ENCODE results near the gene PHACTR1.
"Not testable (repeated sequence)": the region's sequence is repeated elsewhere in the genome, so short reads cannot be mapped to it uniquely, and the experiment has no call there.

Gene PHACTR1

DNA sequence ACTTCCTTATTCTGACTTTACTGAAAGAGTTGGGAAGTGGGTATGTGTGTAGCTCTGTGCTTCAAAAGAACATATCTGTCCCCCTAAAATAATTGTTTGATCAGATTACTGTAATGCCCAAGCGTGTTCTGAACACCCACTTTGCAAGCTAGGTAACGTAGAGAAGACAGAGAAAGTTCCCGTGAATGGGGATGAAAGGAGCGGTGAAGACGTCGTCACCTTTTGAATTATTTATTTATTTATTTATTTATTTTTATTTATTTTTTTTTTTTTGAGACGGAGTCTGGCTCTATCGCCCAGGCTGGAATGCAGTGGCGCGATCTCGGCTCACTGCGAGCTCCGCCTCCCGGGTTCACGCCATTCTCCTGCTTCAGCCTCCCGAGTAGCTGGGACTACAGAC, 228.0 kb downstream of the PHACTR1 start:
- H3K4me3 Mint-ChIP-seq; H3K36me3 Mint-ChIP-seq (ENCODE audit: low read depth); H3K4me1 Mint-ChIP-seq (ENCODE audit: low read depth); H3K9me3 Mint-ChIP-seq; H3K27ac Mint-ChIP-seq: not testable (repeated sequence)
- H3K27me3 Mint-ChIP-seq = peaks cover 11% of the 10 kb centered on the region

DNA sequence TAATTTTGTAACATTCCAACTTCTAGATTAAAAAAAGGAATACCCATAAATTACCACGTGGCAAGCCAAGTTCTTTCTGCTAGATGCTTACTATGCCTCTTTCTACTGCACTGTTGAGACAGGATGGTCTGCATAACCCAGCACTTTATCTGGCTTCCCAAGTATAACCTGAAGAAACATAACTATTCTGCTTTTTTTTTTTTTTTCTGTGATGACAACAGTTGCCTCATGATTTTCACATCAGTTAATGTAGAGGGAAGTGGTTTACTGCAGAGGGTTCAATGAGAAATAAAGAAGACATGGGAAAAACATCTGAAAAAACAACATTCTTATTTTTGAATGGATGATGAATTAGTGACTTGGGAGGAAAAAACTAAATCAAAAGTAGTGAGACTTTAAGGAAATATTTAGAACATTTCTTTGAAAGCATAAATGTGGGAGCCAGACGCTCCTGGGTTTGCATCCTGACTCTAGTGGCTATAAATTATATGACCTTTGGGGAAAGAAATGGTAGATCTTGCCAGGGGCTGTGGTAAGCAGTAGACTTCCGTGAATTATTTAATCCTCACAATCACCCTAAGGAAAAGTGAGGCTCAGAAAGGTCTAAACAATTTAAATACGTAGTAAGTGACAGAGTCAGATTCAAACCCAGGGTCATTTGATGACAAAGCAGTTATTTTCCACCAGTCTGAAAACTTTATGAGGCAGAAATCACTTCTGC, 230.7 kb downstream of the PHACTR1 start:
- no peak overlapping the region for H3K27ac Mint-ChIP-seq
- peaks cover 4% of the 10 kb centered on the region for H3K4me1 Mint-ChIP-seq (ENCODE audit: low read depth)
- peaks cover 14% of the 10 kb centered on the region for H3K27me3 Mint-ChIP-seq
- H3K36me3 Mint-ChIP-seq (ENCODE audit: low read depth) = no peaks in the 10 kb centered on the region
- H3K4me3 Mint-ChIP-seq = no peak overlapping the region
- H3K9me3 Mint-ChIP-seq = peaks cover 6% of the 10 kb centered on the region

DNA sequence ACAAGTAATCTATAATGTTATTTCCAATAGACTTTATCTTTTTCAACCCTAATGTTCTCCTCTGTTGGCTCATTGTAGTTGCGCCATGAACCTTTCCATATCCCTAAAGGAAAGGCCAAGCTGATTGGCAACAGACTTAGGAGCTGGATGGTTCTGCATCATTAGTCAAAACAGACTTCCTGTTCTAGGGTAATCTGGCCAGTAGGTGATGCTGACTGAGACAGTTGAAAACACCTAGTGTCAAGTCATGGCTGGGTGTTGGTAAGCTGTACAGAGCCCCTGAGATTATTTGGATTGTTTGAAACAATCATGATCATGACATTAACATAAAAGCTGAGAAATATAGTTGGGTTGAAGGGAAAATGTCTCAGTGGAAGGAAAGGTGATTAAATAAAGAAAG, 231.4 kb downstream of the PHACTR1 start:
- Mint-ChIP-seq H3K4me3 (no peak overlapping the region), H3K9me3 (peaks cover 6% of the 10 kb centered on the region), H3K36me3 (ENCODE audit: low read depth) (no peaks in the 10 kb centered on the region), H3K27me3 (peaks cover 18% of the 10 kb centered on the region), H3K27ac (no peak overlapping the region), H3K4me1 (ENCODE audit: low read depth) (peaks cover 4% of the 10 kb centered on the region)

DNA sequence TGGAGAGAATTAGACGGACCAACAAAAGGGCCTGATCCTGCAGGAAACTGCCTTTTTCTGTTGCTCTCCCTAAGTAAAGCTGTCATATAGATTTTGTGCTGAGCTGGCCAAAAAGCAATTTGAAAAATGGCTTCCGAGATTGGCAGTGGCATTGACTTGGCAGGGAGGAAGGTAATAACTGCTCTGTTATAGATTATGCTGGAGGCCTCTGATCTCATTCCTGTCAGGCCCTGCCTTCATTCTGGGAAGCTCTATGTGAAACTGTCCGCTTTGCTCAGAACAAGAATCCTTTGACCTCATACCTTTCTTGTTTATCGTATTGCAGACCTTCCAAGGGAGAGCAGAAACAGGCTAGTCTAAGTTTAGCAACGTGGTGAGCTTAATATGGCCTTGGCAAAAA, 234.4 kb downstream of the PHACTR1 start:
- Mint-ChIP-seq H3K4me3 (no peak overlapping the region), H3K4me1 (ENCODE audit: low read depth) (no peaks in the 10 kb centered on the region), H3K27ac (no peak overlapping the region), H3K36me3 (ENCODE audit: low read depth) (no peaks in the 10 kb centered on the region), H3K9me3 (peaks cover 5% of the 10 kb centered on the region), H3K27me3 (peaks cover 29% of the 10 kb centered on the region)

DNA sequence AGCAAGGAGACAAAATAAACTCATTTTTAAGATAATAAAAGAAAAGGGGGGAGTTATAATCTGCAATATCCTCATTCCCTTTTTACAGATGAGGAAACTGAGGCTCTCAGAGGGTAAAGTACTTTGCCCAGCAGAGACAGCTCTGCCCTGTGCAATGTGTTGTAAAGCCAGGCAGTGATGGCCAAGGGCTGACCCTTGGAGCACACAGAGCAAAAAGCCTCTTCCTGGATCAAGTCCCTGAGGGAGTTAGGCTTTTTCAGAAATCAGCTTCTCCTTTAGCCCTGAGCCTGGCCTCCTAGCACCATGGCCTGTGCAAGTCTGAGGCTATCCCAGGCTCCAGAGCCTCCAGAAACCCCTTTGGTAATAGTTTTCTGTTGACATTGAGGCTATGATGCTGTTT, 234.8 kb downstream of the PHACTR1 start:
- H3K4me1 Mint-ChIP-seq (ENCODE audit: low read depth) = peaks cover 3% of the 10 kb centered on the region

DNA sequence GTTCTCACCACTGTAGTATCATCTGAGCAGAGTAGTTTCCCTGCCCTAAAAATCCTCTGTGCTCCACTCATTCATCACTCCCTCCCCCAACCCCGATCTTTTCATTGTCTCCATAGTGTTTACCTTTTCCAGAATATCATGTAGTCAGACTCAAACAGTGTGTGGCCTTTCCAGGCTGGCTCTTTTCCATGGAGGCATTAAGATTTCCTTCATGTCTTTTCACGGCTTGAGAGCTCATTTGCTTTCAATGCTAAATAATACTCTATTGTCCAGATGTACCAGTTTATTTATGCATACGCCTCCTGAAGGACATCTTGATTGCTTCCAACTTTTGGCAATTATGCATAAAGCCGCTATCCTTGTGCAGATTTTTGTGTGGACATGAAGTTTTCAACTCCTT, 235.8 kb downstream of the PHACTR1 start:
- Mint-ChIP-seq H3K4me3 (no peak overlapping the region), H3K4me1 (ENCODE audit: low read depth) (peaks cover 10% of the 10 kb centered on the region), H3K36me3 (ENCODE audit: low read depth) (no peaks in the 10 kb centered on the region), H3K9me3 (no peaks in the 10 kb centered on the region), H3K27me3 (peaks cover 32% of the 10 kb centered on the region), H3K27ac (no peak overlapping the region)

More for the DNA sequence above, 234.8 kb downstream of the PHACTR1 start:
- H3K4me3 Mint-ChIP-seq = no peak overlapping the region
- no peaks in the 10 kb centered on the region for H3K36me3 Mint-ChIP-seq (ENCODE audit: low read depth)
- no peak overlapping the region for H3K27ac Mint-ChIP-seq
- H3K27me3 Mint-ChIP-seq = peaks cover 29% of the 10 kb centered on the region
- peaks cover under 1% of the 10 kb centered on the region for H3K9me3 Mint-ChIP-seq

DNA sequence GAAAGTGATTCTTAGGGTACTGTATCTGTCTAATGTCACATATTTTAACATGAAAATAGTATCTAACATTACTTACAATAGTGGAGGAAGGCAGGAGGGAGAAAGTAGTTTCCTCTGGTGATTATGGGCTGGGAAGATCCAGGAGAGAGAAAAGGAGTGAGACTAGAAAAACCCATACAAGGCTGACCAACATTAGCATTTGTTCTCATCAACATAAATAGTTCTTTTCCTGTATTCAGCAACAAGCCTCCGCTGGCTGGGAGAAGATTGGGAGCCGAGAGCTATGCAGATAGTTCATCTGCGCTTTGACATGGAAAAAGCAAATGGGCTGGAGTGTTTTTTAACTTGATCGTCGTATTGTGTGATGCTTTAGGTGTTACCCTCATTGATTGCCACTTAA, 239.4 kb downstream of the PHACTR1 start:
- Mint-ChIP-seq H3K9me3 (no peaks in the 10 kb centered on the region), H3K4me3 (peak overlapping the region; percentile 84), H3K27me3 (peaks cover 48% of the 10 kb centered on the region), H3K4me1 (ENCODE audit: low read depth) (peaks cover 20% of the 10 kb centered on the region), H3K27ac (no peak overlapping the region), H3K36me3 (ENCODE audit: low read depth) (no peaks in the 10 kb centered on the region)

DNA sequence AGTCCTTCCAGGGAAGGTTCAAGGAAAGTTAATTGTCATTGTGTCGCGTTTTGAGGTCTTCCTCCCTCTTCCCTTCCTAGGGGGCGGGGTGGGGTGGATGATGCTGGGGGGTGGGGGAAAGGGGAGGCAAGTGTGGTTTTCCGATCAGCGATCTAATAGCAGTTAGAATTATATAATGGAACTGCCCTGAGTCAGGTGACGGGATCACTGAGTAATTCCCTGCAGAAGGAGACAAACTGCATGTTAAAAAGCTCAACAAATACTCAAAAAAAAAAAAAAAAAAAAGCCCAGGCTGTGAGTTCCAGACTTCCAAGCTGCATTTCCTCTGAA, 240.4 kb downstream of the PHACTR1 start:
- Mint-ChIP-seq H3K4me1 (ENCODE audit: low read depth) (peaks cover 20% of the 10 kb centered on the region), H3K27ac (peak overlapping the region; percentile 32), H3K27me3 (peaks cover 48% of the 10 kb centered on the region), H3K36me3 (ENCODE audit: low read depth) (no peaks in the 10 kb centered on the region), H3K9me3 (no peaks in the 10 kb centered on the region), H3K4me3 (peak overlapping the region; percentile 84)

DNA sequence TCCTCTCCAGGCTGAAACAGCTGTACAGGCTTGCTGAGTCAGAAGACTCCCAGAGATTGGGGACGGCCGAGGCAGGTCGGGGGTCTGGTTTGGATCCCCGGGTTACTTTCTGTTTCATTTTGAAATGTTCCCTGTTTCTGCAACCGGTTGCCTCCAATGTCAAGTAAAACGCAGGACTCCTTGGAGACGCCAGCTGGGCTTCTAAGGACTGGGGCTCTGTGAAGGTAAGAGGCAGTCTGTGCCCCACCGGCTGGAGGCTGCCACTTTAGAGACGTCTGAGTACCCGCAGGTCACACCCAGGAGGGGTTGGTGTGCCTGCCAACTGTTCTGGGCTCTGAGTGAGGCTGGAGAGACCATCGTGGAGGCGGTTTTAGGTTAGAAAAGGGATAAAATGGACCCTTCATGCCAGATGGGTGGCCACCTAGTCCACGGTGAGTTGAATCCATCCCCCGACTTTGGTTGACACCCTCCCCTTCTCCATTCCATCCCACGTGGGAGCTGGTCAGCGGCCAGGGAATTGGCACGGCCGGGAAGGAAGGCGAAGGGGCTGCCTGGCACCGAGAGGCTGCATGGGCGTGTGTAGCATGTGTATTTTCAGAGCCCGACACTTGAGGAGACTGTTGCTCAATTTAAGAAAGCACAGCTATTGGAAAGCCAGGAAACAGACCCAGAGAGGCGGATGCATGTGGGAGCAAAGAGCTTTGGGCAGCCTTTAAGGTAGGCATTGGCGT, 240.9 kb downstream of the PHACTR1 start:
- H3K27me3 Mint-ChIP-seq = peaks cover 43% of the 10 kb centered on the region
- no peaks in the 10 kb centered on the region for H3K9me3 Mint-ChIP-seq
- H3K4me1 Mint-ChIP-seq (ENCODE audit: low read depth) = peaks cover 21% of the 10 kb centered on the region
- H3K27ac Mint-ChIP-seq = peak overlapping the region; percentile 32
- H3K4me3 Mint-ChIP-seq = peak overlapping the region; percentile 84
- no peaks in the 10 kb centered on the region for H3K36me3 Mint-ChIP-seq (ENCODE audit: low read depth)

DNA sequence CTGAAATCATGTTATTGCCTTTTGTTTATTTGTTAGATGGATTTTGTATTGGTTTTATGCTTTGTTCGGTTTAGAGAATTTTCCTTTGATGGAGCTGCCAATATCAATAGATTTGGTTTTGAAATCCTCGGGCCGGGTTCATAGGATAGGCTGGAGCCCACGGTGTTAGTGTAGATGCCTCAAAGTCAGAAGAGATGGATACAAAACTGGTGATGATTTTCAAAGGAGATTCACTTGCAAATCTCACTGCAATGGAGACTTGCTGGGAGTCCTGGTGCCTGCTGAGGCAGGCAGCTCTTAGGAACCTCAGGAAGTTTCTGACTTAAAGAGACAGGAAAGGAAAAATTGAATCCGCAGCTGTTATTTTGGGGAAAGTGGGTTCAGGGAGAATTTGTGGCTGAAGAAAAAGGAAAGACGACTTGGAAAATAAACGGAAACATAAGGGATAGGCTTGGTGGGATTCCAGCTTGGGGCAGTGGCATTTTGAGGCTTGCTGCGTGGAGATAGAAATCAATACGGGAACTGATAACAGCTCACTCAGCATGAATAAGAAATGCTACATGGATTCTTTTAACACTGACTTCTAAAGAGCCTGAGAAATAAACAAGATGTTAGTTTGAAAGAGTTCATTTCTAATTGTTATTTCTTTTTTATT, 241.6 kb downstream of the PHACTR1 start:
- peaks cover 40% of the 10 kb centered on the region for H3K27me3 Mint-ChIP-seq
- H3K36me3 Mint-ChIP-seq (ENCODE audit: low read depth) = no peaks in the 10 kb centered on the region
- H3K27ac Mint-ChIP-seq = no peak overlapping the region
- H3K9me3 Mint-ChIP-seq = no peaks in the 10 kb centered on the region
- peak overlapping the region; percentile 84 for H3K4me3 Mint-ChIP-seq
- peaks cover 28% of the 10 kb centered on the region for H3K4me1 Mint-ChIP-seq (ENCODE audit: low read depth)

DNA sequence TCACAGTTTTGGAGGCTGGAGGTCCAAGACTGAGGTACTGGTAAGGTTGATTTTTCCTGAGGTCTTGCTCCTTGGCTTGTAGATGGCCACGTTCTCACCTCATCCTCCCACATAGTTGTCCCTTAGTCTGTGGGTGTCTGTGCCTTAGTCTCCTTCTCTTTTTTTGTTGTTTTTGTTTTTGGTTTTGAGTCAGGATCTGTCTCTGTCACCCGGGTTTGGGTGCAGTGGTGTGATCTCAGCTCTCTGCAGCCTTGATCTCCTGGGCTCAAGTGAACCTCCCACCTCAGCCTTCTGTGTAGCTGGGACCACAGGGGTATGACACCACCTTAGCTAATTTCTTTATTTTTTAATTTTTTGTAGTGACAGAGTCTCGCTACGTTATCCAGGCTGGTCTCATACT, 245.2 kb downstream of the PHACTR1 start:
- Mint-ChIP-seq H3K27ac (no peak overlapping the region), H3K9me3 (no peaks in the 10 kb centered on the region), H3K4me1 (ENCODE audit: low read depth) (peaks cover 26% of the 10 kb centered on the region), H3K27me3 (peaks cover 31% of the 10 kb centered on the region), H3K36me3 (ENCODE audit: low read depth) (no peaks in the 10 kb centered on the region), H3K4me3 (no peak overlapping the region)

DNA sequence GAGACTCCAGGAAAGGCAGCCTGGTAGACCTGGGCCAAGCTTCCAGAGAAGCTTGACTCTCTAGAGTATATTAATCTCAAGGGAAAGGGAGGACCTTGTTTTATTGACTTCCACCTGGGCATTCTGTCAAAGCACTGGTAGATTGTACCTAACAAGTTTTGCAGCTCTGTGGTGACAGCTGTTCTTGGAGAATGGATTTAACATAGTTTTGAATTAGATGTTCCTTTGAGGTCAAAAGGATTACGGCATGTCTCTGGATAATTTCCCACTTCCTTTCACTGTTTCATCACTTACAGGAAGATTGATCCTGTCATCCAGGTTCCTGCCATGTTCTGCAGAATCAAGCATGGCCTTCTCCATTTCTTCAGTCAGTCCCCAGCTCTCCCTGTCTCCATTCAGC, 246.0 kb downstream of the PHACTR1 start:
- peaks cover 21% of the 10 kb centered on the region for H3K4me1 Mint-ChIP-seq (ENCODE audit: low read depth)
- no peak overlapping the region for H3K27ac Mint-ChIP-seq
- H3K9me3 Mint-ChIP-seq = no peaks in the 10 kb centered on the region
- H3K27me3 Mint-ChIP-seq = peaks cover 28% of the 10 kb centered on the region
- no peak overlapping the region for H3K4me3 Mint-ChIP-seq
- no peaks in the 10 kb centered on the region for H3K36me3 Mint-ChIP-seq (ENCODE audit: low read depth)

DNA sequence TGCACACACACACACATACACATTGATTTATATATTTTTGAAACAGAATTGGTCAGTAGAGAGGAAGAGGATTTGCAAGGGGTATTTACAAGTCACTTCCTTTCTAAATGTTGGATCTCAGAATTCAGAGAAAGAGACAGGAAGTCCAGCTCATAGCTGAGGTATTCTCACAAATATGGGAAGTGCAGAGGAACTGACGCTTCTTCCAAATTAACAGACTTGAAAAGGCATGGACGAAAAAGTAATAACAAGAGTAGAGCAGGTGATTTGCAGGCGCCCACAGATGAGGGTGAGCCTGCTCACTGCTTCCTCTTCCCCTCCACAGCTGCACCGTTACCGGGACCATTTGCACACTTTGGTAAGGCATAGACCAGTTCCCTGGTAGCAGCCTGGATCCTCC, 246.4 kb downstream of the PHACTR1 start:
- peaks cover 23% of the 10 kb centered on the region for H3K27me3 Mint-ChIP-seq
- H3K36me3 Mint-ChIP-seq (ENCODE audit: low read depth) = no peaks in the 10 kb centered on the region
- H3K4me3 Mint-ChIP-seq = no peak overlapping the region
- no peaks in the 10 kb centered on the region for H3K9me3 Mint-ChIP-seq
- peaks cover 17% of the 10 kb centered on the region for H3K4me1 Mint-ChIP-seq (ENCODE audit: low read depth)
- peak overlapping the region; percentile 15 for H3K27ac Mint-ChIP-seq

DNA sequence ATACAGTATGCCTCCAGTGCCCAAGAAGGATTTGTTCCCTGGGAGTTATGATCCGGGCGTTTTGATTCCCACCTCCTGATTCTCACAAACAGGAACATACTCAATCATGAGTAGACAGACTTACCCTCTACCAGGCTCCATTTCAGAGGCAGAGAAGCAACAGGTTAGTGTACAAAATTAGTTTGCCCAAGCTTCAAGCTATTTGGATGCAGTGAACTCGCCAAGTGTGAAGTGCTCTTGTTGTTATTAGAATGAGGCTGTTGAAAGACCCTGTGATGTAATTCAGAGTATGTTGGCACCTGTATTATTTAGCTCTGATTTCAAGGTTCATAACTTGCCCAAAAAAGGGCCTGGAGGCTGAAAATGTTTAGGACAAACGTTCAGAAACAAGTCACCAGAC, 247.0 kb downstream of the PHACTR1 start:
- peaks cover 12% of the 10 kb centered on the region for H3K4me1 Mint-ChIP-seq (ENCODE audit: low read depth)
- no peaks in the 10 kb centered on the region for H3K36me3 Mint-ChIP-seq (ENCODE audit: low read depth)
- no peaks in the 10 kb centered on the region for H3K9me3 Mint-ChIP-seq
- no peak overlapping the region for H3K4me3 Mint-ChIP-seq
- peaks cover 22% of the 10 kb centered on the region for H3K27me3 Mint-ChIP-seq
- no peak overlapping the region for H3K27ac Mint-ChIP-seq

DNA sequence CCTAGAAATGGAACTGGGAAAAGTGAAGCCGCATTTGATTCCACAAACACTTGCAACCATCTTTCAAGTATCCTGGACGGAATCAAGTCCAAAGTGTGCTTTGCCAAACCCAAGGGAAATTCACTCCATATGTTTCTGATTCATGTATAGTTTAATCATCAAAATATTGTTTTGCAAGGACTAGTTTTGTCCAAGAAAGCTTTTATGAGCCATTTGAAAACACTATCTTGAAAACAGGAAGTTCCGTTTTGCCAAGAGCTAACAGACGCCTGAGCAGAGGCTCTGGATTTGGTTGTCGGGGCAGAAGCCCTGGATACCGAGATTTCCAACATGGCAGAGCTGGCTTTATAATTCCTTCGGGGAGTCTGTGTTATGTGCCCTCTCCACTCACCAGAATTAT, 251.1 kb downstream of the PHACTR1 start:
- Mint-ChIP-seq H3K27me3 (peaks cover 19% of the 10 kb centered on the region), H3K4me1 (ENCODE audit: low read depth) (peaks cover 10% of the 10 kb centered on the region), H3K4me3 (no peak overlapping the region), H3K27ac (no peak overlapping the region), H3K9me3 (no peaks in the 10 kb centered on the region), H3K36me3 (ENCODE audit: low read depth) (no peaks in the 10 kb centered on the region)
